Lung (tissue), 12 donors: ENCODE results near the gene THRA. TPM values are rescaled to one million over a fixed set of nuclear protein-coding genes. Genes with fewer than 3 reads are reported as not detected.

Source experiments
- ATAC-seq: fragments of 200-7000 bp; cut with Tn5 transposase; one replicate; pipeline ENCODE4 v1.9.1; 2020; ENCODE audit warnings: moderate number of reproducible peaks; ENCODE audit not compliant: insufficient read depth, low FRiP score
- DNase-seq, 3 donors: peaks; one replicate each; pipeline ENCODE4 v3.0.0-alpha.2; 2013 to 2017
- H3K27ac ChIP-seq, 2 donors: one replicate each; pipeline ENCODE4 v1.5.1; 2013; ENCODE audit warnings: mild to moderate bottlenecking in 2 of 2, moderate library complexity in 2 of 2, control low read depth in 1 of 2, inconsistent platforms in 1 of 2, low read depth in 1 of 2, low read length in 1 of 2
- H3K27me3 ChIP-seq, 3 donors: one replicate each; pipeline ENCODE4 v1.5.1; 2013; ENCODE audit warnings: low read length in 2 of 3; ENCODE audit not compliant: control insufficient read depth in 3 of 3, insufficient read depth in 3 of 3
- H3K36me3 ChIP-seq, 4 donors: one replicate each; pipeline ENCODE4 v1.5.1; 2013; ENCODE audit warnings: low read length in 4 of 4, mild to moderate bottlenecking in 1 of 4, moderate library complexity in 1 of 4; ENCODE audit not compliant: control insufficient read depth in 4 of 4, insufficient read depth in 4 of 4
- H3K4me1 ChIP-seq, 5 donors: one replicate each; pipeline ENCODE4 v1.5.1; 2013; ENCODE audit warnings: low read length in 5 of 5, mild to moderate bottlenecking in 2 of 5, moderate library complexity in 1 of 5; ENCODE audit not compliant: control insufficient read depth in 5 of 5, insufficient read depth in 5 of 5
- H3K4me3 ChIP-seq: one replicate; pipeline ENCODE4 v1.5.1; 2013; ENCODE audit warnings: mild to moderate bottlenecking, control low read depth, moderate library complexity
- H3K9ac ChIP-seq, 2 donors: one replicate each; pipeline ENCODE4 v1.5.1; 2013; ENCODE audit warnings: low read length in 2 of 2, control low read depth in 1 of 2; ENCODE audit not compliant: insufficient read depth in 1 of 2
- H3K9me3 ChIP-seq, 4 donors: one replicate each; pipeline ENCODE4 v1.5.1; 2013; ENCODE audit warnings: low read length in 3 of 4, mild to moderate bottlenecking in 1 of 4, moderate library complexity in 1 of 4; ENCODE audit not compliant: control insufficient read depth in 4 of 4, insufficient read depth in 3 of 4
- WGBS, 2 donors: extraction: QIAGEN DNeasy Blood & Tissue Kit; methylation state at CpG; one replicate each; pipeline ENCODE4 v1.1.7; 2013; 5-methylcytosine and 5-hydroxymethylcytosine counted together
- polyA plus RNA-seq, 2 donors: library from polyadenylated mRNA; stranded (reverse); fragments of 200-250 nt; gene quantifications; one replicate each; pipeline ENCODE4 v1.2.1, GENCODE V29; 2013
- total RNA-seq, 2 donors: library from RNA; depleted of rRNA in 1 of 2; stranded (reverse); fragments of >200 nt in 1 of 2; gene quantifications; one replicate each; pipeline ENCODE4 v1.2.1, GENCODE V29; 2014 to 2021
- TF ChIP-seq, protein P1 (sequence below): IDR thresholded peaks from 2 replicates; pipeline ENCODE4 v1.5.1; 2012; ENCODE audit warnings: mild to moderate bottlenecking; ENCODE audit errors: control extremely low read depth, extremely low read depth
- donor health status: control.
- donor health status: control.
- donor health status: Bipolar disorder and iron deficiency.
- donor health status: healthy.
- donor health status: DM: yes; HTN: yes; CAD: no.

Gene THRA
- total and polyA plus RNA-seq, 4 donors = 28.5 to 55.9 (median 37.5) TPM

DNA sequence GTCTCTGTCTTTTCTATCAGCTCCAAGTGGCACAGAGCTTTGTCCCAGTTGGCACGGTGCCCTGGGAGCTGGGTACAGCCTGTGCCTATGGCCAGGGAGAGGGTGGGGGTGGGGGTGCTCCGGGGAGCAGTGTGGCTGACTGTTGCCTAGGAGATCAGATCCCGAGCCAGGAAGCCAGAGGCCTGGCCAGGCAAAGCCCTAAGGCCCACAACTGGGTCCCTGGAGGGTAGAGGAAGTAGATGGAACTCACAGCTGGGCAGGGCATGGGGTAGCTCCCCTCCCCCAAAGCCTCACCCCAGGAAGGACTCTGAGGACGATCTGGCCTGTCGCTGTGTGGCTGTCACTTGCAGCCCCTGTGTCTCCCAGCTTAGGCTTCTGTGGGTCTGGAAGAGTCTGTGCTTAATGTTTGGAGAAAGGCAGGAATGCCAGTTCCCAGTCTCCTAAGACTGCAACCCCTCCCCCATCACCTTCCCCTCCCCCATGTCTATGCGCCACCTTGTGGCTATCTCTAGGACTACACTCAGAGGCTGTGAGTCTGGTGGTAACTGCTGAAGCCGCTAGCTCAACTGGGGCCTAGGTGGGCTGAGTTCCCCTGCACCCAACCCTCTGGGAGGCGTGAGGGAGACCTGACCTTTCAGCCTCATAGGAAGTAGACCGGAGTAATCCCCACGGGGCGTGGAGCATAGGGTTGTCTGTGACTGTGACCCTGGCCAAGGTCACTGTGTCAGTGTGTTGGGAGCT is 12.6 kb downstream of the THRA start:
- peak; percentile 80 to 84 (median 81) for DNase-seq
- Histone ChIP-seq H3K36me3 (peaks cover 0 to 30% (median 17%) of the 10 kb centered on the region in 4 donors), H3K4me3 (no peak overlapping the region), H3K27me3 (no peaks in the 10 kb centered on the region), H3K9me3 (no peaks in the 10 kb centered on the region), H3K4me1 (peaks cover 27 to 52% (median 42%) of the 10 kb centered on the region in 5 donors), H3K9ac (peak overlapping the region; percentile 16 to 42), H3K27ac (peak overlapping the region; percentile 71 to 88)
- ATAC-seq = peak; percentile 67
- WGBS, 2 donors = 5% methylated on average over 10 to 11 of the region's 11 CpGs
- TF ChIP-seq, protein P1, sequence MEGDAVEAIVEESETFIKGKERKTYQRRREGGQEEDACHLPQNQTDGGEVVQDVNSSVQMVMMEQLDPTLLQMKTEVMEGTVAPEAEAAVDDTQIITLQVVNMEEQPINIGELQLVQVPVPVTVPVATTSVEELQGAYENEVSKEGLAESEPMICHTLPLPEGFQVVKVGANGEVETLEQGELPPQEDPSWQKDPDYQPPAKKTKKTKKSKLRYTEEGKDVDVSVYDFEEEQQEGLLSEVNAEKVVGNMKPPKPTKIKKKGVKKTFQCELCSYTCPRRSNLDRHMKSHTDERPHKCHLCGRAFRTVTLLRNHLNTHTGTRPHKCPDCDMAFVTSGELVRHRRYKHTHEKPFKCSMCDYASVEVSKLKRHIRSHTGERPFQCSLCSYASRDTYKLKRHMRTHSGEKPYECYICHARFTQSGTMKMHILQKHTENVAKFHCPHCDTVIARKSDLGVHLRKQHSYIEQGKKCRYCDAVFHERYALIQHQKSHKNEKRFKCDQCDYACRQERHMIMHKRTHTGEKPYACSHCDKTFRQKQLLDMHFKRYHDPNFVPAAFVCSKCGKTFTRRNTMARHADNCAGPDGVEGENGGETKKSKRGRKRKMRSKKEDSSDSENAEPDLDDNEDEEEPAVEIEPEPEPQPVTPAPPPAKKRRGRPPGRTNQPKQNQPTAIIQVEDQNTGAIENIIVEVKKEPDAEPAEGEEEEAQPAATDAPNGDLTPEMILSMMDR = peak; percentile 68

DNA sequence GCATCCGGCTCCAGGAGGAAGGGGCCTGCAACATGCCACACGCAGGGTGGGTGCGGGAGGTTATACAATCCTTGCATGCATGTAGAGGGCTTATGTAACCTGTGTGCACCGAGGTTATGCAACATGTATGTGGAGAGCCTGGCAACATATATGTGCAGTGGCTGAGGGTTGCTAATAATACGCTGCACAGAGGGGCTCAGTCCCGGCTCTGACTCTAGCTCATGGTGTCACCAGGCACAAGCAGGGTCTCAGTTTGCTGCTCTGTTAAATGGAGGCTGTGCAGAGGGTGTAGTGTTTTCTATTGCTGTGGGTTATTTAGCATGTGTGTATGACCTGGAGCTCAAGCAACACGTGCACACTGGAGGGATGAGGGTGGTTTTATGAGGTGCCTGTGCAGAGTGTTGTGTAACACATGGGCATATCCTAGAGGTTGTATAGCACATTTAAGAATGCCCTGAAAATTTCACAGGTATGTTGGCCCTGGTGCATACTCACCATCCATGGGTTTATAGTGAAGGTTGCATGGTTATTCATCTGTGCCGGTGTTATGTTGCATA is 13.3 kb downstream of the THRA start:
- H3K27ac ChIP-seq = peak overlapping the region; percentile 71 to 88
- H3K9me3 ChIP-seq = no peaks in the 10 kb centered on the region
- H3K9ac ChIP-seq = peak overlapping the region; percentile 16 to 42
- H3K4me1 ChIP-seq = peaks cover 22 to 45% (median 36%) of the 10 kb centered on the region in 5 donors
- WGBS, 2 donors = 33 to 34% methylated on average over 8 of the region's 8 CpGs
- ATAC-seq (no peak), DNase-seq (no peak)
- H3K4me3 ChIP-seq = no peak overlapping the region
- H3K36me3 ChIP-seq = peaks cover 0 to 33% (median 18%) of the 10 kb centered on the region in 4 donors
- TF ChIP-seq, protein P1 = no peak
- H3K27me3 ChIP-seq = no peaks in the 10 kb centered on the region

DNA sequence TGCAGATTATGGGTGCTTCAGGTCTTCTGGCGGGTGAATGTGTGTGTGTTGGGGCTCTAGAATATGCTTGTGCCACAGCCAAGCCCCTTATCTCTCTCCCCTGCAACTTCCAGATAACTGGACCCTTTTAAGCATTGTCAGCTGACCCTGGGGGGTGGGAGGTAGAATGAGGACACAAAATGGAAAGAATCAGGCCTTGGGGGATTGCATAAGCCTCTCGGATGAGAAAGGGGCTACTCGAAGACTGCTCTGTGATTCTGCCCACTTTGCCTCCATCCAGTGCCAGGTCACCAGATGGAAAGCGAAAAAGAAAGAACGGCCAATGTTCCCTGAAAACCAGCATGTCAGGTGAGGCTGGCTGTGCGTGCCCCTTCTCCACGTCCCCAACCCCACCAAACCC is 13.8 kb downstream of the THRA start:
- H3K4me1 ChIP-seq = peaks cover 22 to 39% (median 31%) of the 10 kb centered on the region in 5 donors
- TF ChIP-seq, protein P1 = no peak
- H3K36me3 ChIP-seq = peaks cover 0 to 34% (median 21%) of the 10 kb centered on the region in 4 donors
- H3K27me3 ChIP-seq = no peaks in the 10 kb centered on the region
- 86 to 91% methylated on average over 7 of the region's 7 CpGs for WGBS, 2 donors
- H3K4me3 ChIP-seq = no peak overlapping the region
- H3K27ac ChIP-seq = peak overlapping the region; percentile 71 to 88
- DNase-seq (no peak), ATAC-seq (no peak)
- no peaks in the 10 kb centered on the region for H3K9me3 ChIP-seq
- no peak overlapping the region for H3K9ac ChIP-seq
